ENCODE data around the gene ZNF74. TPM values are rescaled to one million over a fixed set of nuclear protein-coding genes. Genes with fewer than 3 reads are reported as not detected.

Gene ZNF74
- polyA plus RNA-seq, 2 of the 4 experiments (the other 2 are of a cell fraction) = 4.3 to 7.4 TPM

DNA sequence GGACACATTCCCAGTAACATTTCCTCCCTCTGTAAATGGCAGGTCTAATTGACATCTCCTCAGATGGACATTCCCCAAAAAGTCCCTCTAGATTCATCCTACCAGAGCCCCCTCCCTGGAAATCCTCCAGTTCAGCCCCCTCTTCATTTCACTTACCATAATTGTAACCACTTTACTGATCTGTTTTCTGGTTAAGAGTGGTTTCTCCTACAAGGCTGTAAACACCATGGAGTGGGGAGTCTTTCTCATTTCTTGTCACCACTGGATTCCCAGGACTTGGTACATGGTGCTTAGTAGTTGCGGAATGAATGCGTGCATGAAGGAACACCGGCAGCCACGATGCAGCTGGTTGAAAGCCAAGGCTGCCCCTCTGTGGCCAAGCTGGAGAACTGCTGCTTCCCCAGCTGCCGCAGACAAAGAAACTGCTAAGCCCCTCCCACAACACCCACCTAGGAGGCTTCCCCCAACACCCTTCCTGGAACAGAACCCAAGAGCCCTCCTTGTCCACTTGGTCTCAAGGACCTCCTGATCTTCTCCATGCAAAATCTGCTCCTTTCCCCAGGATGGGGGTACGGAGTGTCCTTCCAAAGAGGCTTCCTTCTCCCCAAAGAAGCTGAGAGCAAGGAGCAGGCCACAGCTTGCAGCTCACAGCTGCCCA lies 62.2 kb downstream of the ZNF74 start:
- POLR2A ChIA-PET = interaction anchor here (1.0 kb wide), 1 partner anchor 38 kb away, joined by 4 read pairs; no protein-coding TSS in a partner anchor
- Histone ChIP-seq H3K4me3 (no peak overlapping the region), H3K27ac (no peak overlapping the region), H3K9me3 (no peaks in the 10 kb centered on the region), H3K4me2 (no peak overlapping the region), H3K4me1 (0 out of 3 replicates have a peak, but pooled peaks cover 2% of the 10 kb centered on the region)
- 25% methylated on average over 6 of the region's 6 CpGs for WGBS (ENCODE audit: missing lambda C conversion rate)
- DNase-seq (ENCODE audit: low read depth in 1 of 2, low spot score in 1 of 2) (peak; percentile 54 to 72), ATAC-seq (peak; percentile 89 to 95), FAIRE-seq (no peak)
- CTCF ChIA-PET = interaction anchor here (0.7 to 5.0 kb wide), 11 partner anchors 9 to 74 kb away, joined by 3 to 55 read pairs (median 3); partner anchors contain the start of gene MED15
- no peak for TF ChIP-seq CHD2 (IDR thresholded peaks at IDR 0.05; ENCODE audit: low read length, partially characterized antibody)
- peak; percentile 72 to 75 for TF ChIP-seq RAD21 (conservative IDR thresholded peaks at IDR 0.05 in 1 of 2, IDR thresholded peaks at IDR 0.05 in 1 of 2)
- no peak for TF ChIP-seq NPAS2 (CRISPR knock-in tag; IDR thresholded peaks at IDR 0.05; ENCODE audit: borderline replicate concordance)
- TF ChIP-seq, protein P1, sequence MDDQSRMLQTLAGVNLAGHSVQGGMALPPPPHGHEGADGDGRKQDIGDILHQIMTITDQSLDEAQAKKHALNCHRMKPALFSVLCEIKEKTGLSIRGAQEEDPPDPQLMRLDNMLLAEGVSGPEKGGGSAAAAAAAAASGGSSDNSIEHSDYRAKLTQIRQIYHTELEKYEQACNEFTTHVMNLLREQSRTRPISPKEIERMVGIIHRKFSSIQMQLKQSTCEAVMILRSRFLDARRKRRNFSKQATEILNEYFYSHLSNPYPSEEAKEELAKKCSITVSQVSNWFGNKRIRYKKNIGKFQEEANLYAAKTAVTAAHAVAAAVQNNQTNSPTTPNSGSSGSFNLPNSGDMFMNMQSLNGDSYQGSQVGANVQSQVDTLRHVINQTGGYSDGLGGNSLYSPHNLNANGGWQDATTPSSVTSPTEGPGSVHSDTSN (IDR thresholded peaks at IDR 0.05) = no peak
- no peak for TF ChIP-seq HOXA7 (CRISPR knock-in tag; IDR thresholded peaks at IDR 0.05)
- TF ChIP-seq, protein P2, sequence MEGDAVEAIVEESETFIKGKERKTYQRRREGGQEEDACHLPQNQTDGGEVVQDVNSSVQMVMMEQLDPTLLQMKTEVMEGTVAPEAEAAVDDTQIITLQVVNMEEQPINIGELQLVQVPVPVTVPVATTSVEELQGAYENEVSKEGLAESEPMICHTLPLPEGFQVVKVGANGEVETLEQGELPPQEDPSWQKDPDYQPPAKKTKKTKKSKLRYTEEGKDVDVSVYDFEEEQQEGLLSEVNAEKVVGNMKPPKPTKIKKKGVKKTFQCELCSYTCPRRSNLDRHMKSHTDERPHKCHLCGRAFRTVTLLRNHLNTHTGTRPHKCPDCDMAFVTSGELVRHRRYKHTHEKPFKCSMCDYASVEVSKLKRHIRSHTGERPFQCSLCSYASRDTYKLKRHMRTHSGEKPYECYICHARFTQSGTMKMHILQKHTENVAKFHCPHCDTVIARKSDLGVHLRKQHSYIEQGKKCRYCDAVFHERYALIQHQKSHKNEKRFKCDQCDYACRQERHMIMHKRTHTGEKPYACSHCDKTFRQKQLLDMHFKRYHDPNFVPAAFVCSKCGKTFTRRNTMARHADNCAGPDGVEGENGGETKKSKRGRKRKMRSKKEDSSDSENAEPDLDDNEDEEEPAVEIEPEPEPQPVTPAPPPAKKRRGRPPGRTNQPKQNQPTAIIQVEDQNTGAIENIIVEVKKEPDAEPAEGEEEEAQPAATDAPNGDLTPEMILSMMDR (IDR thresholded peaks at IDR 0.05) = peak; percentile 57
- no peak for TF ChIP-seq FOSB (CRISPR knock-in tag; IDR thresholded peaks at IDR 0.05)
- TF ChIP-seq MAZ (IDR thresholded peaks at IDR 0.05; ENCODE audit: borderline replicate concordance, low read depth, low read length) = no peak
- TF ChIP-seq NFE2L2 (conservative IDR thresholded peaks at IDR 0.05; ENCODE audit: low read length) = no peak
- TF ChIP-seq SMC3 (IDR thresholded peaks at IDR 0.05) = peak; percentile 57
- TF ChIP-seq JUNB (IDR thresholded peaks at IDR 0.05) = no peak
- TF ChIP-seq ZC3H11A (IDR thresholded peaks at IDR 0.05) = no peak
- TF ChIP-seq MAX (IDR thresholded peaks at IDR 0.05) = 0 out of 2 replicates have a peak, but pooled peaks have one; percentile 18
- no peak for TF ChIP-seq HOXB13 (CRISPR knock-in tag; IDR thresholded peaks at IDR 0.05; ENCODE audit: low read depth)
- TF ChIP-seq NR3C1 (IDR thresholded peaks at IDR 0.05) = no peak
- no peak for TF ChIP-seq SREBF2 (IDR thresholded peaks at IDR 0.05)

- no peak for FAIRE-seq
- no peak overlapping the region for H3K4me2 ChIP-seq
- H3K27ac ChIP-seq = no peak overlapping the region
- H3K4me1 ChIP-seq = 0 out of 3 replicates have a peak, but pooled peaks cover 2% of the 10 kb centered on the region
- POLR2A ChIA-PET = interaction anchor here (0.6 to 1.0 kb wide), 2 partner anchors 38 to 1241 kb away, joined by 4 to 5 read pairs; no protein-coding TSS in a partner anchor
- DNase-seq (ENCODE audit: low read depth in 1 of 2, low spot score in 1 of 2) = no peak
- CTCF ChIA-PET = interaction anchor here (0.7 to 5.0 kb wide), 11 partner anchors 8 to 74 kb away, joined by 3 to 55 read pairs (median 3); partner anchors contain the start of gene MED15
- H3K4me3 ChIP-seq = no peak overlapping the region
- WGBS (ENCODE audit: missing lambda C conversion rate) = 82% methylated on average over 3 of the region's 3 CpGs
- ATAC-seq = peak; percentile 18 to 26; a peak in 3 of 6 replicates
- no peak for TF ChIP-seq POLR2AphosphoS2 (conservative IDR thresholded peaks at IDR 0.05; ENCODE audit: low read length)
- no peaks in the 10 kb centered on the region for H3K9me3 ChIP-seq
Measured at GRCh38 chr22:20456722-20457076, 62.7 kb downstream of the ZNF74 start.

DNA sequence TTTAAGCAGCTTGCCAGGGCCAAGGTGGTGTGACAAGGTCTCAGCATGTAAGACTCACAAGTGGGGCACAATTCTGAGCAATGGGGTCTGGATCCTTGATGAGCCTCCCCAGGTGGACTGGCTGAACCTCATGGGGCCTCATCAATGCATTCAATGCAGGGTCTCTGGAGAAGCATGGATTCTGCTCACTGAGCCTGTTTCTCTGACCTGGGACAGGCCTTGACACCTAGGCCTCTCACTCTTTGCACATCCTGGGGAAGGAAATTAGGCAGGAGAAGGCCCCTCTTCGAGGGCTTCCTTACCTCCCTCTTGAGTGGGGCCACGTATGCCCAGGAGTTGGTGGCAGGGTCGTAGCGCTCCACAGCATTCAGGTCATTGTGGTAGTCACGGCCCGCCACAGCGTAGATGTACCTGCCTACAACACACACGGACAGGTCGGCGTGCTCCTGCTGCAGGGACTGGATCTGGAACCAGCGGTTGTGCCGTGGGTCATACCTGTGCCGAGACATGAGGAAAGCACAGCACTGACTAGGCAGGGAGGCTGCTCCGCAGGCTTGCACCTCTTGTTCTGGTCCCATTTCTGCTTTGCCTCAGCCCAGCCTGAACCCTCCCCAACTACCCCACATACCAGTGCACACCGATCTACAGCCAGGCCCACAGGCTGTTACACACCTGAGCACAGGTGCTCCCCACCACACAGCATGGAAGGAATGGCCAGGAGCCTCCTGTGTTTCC lies 63.7 kb downstream of the ZNF74 start:
- ChIA-PET POLR2A (no interaction called here), CTCF (no interaction called here)
- no peak for FAIRE-seq
- H3K4me2 ChIP-seq = no peak overlapping the region
- no peaks in the 10 kb centered on the region for H3K9me3 ChIP-seq
- no peak for DNase-seq (ENCODE audit: low read depth in 1 of 2, low spot score in 1 of 2)
- 89% methylated on average over 7 of the region's 15 CpGs for WGBS (ENCODE audit: missing lambda C conversion rate)
- no peak overlapping the region for H3K4me3 ChIP-seq
- ATAC-seq = no peak
- no peak for TF ChIP-seq POLR2A (IDR thresholded peaks at IDR 0.05; ENCODE audit: low read length)
- TF ChIP-seq, protein P3, sequence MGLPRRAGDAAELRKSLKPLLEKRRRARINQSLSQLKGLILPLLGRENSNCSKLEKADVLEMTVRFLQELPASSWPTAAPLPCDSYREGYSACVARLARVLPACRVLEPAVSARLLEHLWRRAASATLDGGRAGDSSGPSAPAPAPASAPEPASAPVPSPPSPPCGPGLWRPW (IDR thresholded peaks at IDR 0.05) = no peak
- H3K4me1 ChIP-seq = 0 out of 3 replicates have a peak, but pooled peaks cover 2% of the 10 kb centered on the region
- H3K27ac ChIP-seq = no peak overlapping the region

Small RNA genes lying within 50 kb of the gene (small RNA-seq; reads per million reads assigned to genes)
- 0 reads per million in 6 experiments for gene RNU6-225P

Other genes with a start within 250 kb of the ZNF74 start
- not detected in 2 replicates for gene CCDC188, start 243.1 kb upstream of the ZNF74 start, polyA plus RNA-seq (2011; rRNA removed)
- gene CCDC188, start 243.1 kb upstream of the ZNF74 start, polyA plus RNA-seq (2017; fragmentation: RNase III; extraction: RNeasy Plus Mini Kit Qiagen cat#74134 plus additional on column Dnase treatment) = not detected in 3 replicates
- gene RTN4R, start 125.8 kb upstream of the ZNF74 start, polyA plus RNA-seq (2011; rRNA removed) = 1.0 and 1.2 TPM in 2 replicates
- 2.1 to 2.8 TPM (median 2.7 TPM) in 3 replicates for gene RTN4R, start 125.8 kb upstream of the ZNF74 start, polyA plus RNA-seq (2017; fragmentation: RNase III; extraction: RNeasy Plus Mini Kit Qiagen cat#74134 plus additional on column Dnase treatment)
- 15.5 and 17.9 TPM in 2 replicates for gene DGCR6L, start 74.1 kb upstream of the ZNF74 start, polyA plus RNA-seq (2011; rRNA removed)
- gene DGCR6L, start 74.1 kb upstream of the ZNF74 start, polyA plus RNA-seq (2017; fragmentation: RNase III; extraction: RNeasy Plus Mini Kit Qiagen cat#74134 plus additional on column Dnase treatment) = 23.1 to 27.0 TPM (median 26.1 TPM) in 3 replicates
- 0.25 and 0.35 TPM in 2 replicates for gene SCARF2, start 43.7 kb downstream of the ZNF74 start, polyA plus RNA-seq (2011; rRNA removed)
- gene SCARF2, start 43.7 kb downstream of the ZNF74 start, polyA plus RNA-seq (2017; fragmentation: RNase III; extraction: RNeasy Plus Mini Kit Qiagen cat#74134 plus additional on column Dnase treatment) = 0.47 to 0.66 TPM (median 0.59 TPM) in 3 replicates
- gene KLHL22, start 101.6 kb downstream of the ZNF74 start, polyA plus RNA-seq (2011; rRNA removed) = 11.7 and 13.9 TPM in 2 replicates
- 10.5 to 12.1 TPM (median 11.7 TPM) in 3 replicates for gene KLHL22, start 101.6 kb downstream of the ZNF74 start, polyA plus RNA-seq (2017; fragmentation: RNase III; extraction: RNeasy Plus Mini Kit Qiagen cat#74134 plus additional on column Dnase treatment)
- gene MED15, start 113.5 kb downstream of the ZNF74 start, polyA plus RNA-seq (2011; rRNA removed) = 10.7 and 11.3 TPM in 2 replicates
- gene MED15, start 113.5 kb downstream of the ZNF74 start, polyA plus RNA-seq (2017; fragmentation: RNase III; extraction: RNeasy Plus Mini Kit Qiagen cat#74134 plus additional on column Dnase treatment) = 29.7 to 32.6 TPM (median 30.5 TPM) in 3 replicates